ENCODE measurements around the gene KLHL25.
"Not testable (repeated sequence)": the region's sequence is repeated elsewhere in the genome, so short reads cannot be mapped to it uniquely, and the experiment has no call there.

KLHL25 gene

GRCh38 chr15:85802617-85803016 is 7.9 kb upstream of the KLHL25 start:
- not testable (repeated sequence) for FAIRE-seq

GRCh38 chr15:85800478-85801123 is 5.9 kb upstream of the KLHL25 start:
- no peak for FAIRE-seq

DNA sequence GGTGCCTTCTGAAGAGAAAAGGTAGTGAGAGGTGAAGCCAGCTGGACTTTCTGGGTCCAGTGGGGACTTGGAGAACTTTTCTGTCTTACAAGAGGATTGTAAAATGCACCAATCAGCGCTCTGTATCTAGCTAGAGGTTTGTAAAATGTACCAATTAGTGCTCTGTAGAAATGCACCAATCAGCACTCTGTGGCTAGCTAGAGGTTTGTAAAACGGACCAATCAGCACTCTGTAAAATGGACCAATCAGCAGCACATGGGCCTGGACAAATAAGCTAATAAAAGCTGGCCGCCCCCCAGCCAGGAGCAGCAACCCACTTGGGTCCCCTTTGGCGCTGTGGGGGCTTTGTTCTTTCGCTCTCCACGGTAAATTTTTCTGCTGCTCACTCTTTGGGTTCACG is 1.6 kb upstream of the KLHL25 start:
- not testable (repeated sequence) for FAIRE-seq

DNA sequence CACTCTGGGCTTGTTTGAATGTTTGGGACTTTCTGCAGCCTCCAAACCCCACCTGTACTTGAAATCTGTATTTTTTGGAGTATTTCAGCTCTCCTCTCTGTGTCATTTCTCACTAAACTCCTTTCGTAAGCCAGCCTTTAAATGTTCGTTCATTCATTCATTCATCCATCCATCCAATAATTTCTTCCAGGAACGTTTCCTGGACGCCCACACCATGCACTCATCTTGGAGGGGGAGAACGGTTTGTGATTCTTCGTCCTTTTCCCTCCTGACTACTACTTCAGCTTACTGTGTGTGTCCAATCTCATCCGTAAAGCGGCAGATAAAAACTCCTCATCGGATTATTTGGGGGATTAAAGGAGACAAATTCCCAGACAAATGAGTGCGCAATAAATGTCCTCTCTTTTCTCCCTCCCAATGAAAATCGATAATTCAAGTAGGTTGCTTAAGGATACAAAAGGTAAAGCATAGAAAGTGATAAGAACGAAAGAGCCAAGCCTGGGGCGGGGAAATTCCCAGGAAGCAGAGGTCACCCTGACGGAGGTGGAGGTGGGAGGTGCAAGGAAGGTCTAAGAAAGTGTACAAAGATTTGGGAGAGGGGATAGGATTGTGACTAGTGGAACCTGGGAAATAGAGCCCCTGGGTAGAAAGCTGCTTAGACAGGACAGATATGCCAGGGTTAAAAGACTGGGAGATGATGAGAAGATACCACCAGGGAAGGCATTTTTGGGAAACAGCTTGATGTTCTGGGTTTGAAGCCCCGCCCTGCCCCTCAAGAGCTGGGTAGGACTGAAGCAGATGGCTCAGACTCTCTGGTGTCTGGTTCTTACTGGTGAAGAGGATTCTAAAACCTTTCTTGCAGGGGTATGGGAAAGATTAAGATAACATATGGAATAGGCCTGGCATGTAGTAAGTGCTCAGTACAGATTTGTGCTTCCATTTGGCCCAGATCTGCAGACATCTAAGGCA is 896 bp upstream of the KLHL25 start:
- no peak for FAIRE-seq

- FAIRE-seq, result no peak
Measured at GRCh38 chr15:85793641-85794597, 806 bp downstream of the KLHL25 start.

DNA sequence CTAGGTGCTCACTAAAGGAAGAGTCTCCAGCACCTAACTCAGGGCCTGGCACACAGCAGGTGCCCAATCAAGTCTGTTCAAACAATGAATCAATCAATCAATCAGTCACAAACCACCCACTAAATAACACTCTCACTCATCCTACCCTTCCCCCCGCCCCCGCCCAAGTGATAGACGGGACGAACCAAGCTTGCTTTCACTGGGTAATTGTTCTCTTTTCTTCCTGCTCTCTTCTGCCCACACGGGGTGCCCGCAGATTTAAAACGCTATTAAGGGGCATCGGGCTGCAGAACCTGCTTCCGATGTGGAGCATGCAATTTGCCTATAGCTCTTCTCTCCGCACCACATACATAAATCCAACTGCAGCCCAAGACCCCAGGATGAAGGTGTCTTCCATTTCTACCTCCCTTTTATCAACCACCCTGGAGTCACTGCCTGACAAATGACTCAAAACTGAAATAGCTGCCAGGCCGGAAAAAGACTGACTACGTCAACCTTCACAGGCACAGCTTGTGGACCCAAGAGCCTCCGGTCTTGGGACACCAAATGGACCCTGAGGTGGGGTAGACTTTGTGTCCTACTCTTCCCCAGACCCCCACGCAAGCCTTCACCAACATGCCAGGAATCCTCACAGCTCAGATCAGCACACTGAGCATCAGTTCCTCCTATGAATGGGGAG is 1.7 kb downstream of the KLHL25 start:
- FAIRE-seq, result no peak

GRCh38 chr15:85792102-85792731 is 2.5 kb downstream of the KLHL25 start:
- no peak for FAIRE-seq

- FAIRE-seq, result no peak
Measured at GRCh38 chr15:85789496-85789875, 5.2 kb downstream of the KLHL25 start.

- no peak for FAIRE-seq
Measured at GRCh38 chr15:85788771-85789495, 5.8 kb downstream of the KLHL25 start.

DNA sequence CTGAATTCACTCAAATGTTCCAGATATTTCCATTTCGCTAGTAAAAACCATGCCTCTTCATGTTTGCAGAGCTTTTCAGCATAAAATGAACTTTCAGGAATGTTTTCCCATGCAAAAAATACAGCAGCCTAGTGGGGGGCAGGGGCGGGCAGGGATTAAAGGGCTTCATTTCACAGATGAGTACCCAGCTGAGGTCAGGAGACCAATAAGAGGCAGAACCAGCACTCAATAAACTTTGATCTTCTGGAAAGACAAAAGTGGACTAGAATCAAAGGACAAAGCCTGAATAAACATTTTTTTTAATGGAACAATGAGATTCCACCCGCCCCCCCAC is 8.0 kb downstream of the KLHL25 start:
- FAIRE-seq, result no peak

GRCh38 chr15:85785887-85786780 is 8.6 kb downstream of the KLHL25 start:
- FAIRE-seq, result no peak

- FAIRE-seq, result no peak
Measured at GRCh38 chr15:85782064-85782463, 12.7 kb downstream of the KLHL25 start.

- no peak for FAIRE-seq
Measured at GRCh38 chr15:85781099-85781498, 13.6 kb downstream of the KLHL25 start.

- no peak for FAIRE-seq
Measured at GRCh38 chr15:85780225-85780985, 14.3 kb downstream of the KLHL25 start.

DNA sequence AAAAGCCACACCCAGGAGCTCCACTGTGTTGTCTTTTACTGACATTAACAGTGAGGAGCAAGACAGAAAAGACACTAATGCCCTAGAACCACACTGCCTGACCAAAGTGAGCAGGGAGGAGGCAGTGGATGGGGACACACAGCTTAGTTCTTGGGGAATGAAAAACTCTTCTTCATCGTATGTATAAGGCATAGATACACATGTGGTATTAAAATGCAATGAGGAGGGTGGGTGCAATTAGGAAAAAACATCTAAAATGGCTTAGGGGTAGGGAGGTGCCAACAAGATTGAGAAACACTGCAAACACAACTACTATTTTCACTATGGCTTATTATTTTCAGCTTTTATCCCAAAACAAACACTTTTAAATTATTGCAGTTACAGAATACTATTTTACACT is 15.5 kb downstream of the KLHL25 start:
- FAIRE-seq, result no peak

GRCh38 chr15:85778107-85778776 is 16.5 kb downstream of the KLHL25 start:
- no peak for FAIRE-seq

- no peak for FAIRE-seq
Measured at GRCh38 chr15:85777250-85778106, 17.2 kb downstream of the KLHL25 start.

DNA sequence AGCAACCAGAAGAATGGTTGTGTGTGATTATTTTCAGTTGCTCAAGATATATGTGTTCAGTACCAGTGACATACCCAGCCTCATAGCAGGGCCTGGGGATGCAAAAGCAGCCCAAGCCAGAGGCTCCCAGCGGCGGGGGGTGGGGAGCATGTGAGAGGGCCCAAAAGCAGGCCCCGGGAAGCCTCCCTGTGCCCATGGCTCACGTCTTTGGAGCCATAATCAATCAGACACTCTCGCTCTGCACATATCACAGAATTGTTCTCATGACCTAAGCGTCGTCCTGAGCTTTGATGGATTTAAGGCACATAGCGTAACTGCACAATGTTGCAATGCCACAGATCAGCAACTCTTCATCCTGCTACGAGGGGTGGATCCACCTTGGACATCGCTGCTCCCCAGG is 20.8 kb downstream of the KLHL25 start:
- no peak for FAIRE-seq
